ENCODE data around the gene ZDHHC19.
"Not testable (repeated sequence)": the region's sequence is repeated elsewhere in the genome, so short reads cannot be mapped to it uniquely, and the experiment has no call there.

Gene ZDHHC19

GRCh38 chr3:196165850-196166249 lies 45.4 kb downstream of the ZDHHC19 start:
- TF ChIP-seq, protein P1, sequence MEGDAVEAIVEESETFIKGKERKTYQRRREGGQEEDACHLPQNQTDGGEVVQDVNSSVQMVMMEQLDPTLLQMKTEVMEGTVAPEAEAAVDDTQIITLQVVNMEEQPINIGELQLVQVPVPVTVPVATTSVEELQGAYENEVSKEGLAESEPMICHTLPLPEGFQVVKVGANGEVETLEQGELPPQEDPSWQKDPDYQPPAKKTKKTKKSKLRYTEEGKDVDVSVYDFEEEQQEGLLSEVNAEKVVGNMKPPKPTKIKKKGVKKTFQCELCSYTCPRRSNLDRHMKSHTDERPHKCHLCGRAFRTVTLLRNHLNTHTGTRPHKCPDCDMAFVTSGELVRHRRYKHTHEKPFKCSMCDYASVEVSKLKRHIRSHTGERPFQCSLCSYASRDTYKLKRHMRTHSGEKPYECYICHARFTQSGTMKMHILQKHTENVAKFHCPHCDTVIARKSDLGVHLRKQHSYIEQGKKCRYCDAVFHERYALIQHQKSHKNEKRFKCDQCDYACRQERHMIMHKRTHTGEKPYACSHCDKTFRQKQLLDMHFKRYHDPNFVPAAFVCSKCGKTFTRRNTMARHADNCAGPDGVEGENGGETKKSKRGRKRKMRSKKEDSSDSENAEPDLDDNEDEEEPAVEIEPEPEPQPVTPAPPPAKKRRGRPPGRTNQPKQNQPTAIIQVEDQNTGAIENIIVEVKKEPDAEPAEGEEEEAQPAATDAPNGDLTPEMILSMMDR (IDR thresholded peaks at IDR 0.05; ENCODE audit: insufficient read depth, low read depth, low read length, missing control alignments) = no peak
- no peak for DNase-seq (ENCODE audit: low read depth)
- no peak overlapping the region for H3K4me3 ChIP-seq (ENCODE audit: low read depth, low read length)

GRCh38 chr3:196165006-196165575 lies 46.1 kb downstream of the ZDHHC19 start:
- not testable (repeated sequence) for DNase-seq (ENCODE audit: low read depth); H3K4me3 ChIP-seq (ENCODE audit: low read depth, low read length)

DNA sequence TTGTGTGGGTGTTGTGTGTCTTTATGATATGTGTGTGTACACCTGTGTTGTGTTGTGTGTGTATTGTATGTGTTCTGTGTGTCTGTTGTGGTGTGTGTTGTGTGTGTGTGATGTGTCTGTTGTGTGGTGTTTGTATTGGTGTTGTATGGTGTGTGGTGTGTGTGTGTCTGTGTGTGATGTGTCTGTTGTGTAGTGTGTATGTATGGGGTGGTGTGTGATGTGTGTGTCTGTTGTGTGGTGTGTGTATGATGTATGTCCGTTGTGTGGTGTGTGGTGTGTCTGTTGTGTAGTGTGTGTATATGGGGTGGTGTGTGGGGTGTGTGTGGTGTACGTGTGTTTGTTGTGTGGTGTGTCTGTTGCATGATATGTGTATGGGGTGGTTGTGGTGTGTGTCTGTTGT lies 46.6 kb downstream of the ZDHHC19 start:
- no peak overlapping the region for H3K4me3 ChIP-seq (ENCODE audit: low read depth, low read length)
- TF ChIP-seq, protein P1 (IDR thresholded peaks at IDR 0.05; ENCODE audit: insufficient read depth, low read depth, low read length, missing control alignments) = no peak
- no peak for DNase-seq (ENCODE audit: low read depth)

- no peak for DNase-seq (ENCODE audit: low read depth)
- no peak overlapping the region for H3K4me3 ChIP-seq (ENCODE audit: low read depth, low read length)
- TF ChIP-seq, protein P1 (IDR thresholded peaks at IDR 0.05; ENCODE audit: insufficient read depth, low read depth, low read length, missing control alignments) = no peak
These were observed 47.3 kb downstream of the ZDHHC19 start for GRCh38 chr3:196163666-196164493.

GRCh38 chr3:196163212-196163611 lies 48.0 kb downstream of the ZDHHC19 start:
- TF ChIP-seq, protein P1 (IDR thresholded peaks at IDR 0.05; ENCODE audit: insufficient read depth, low read depth, low read length, missing control alignments) = no peak
- H3K4me3 ChIP-seq (ENCODE audit: low read depth, low read length) = no peak overlapping the region

DNA sequence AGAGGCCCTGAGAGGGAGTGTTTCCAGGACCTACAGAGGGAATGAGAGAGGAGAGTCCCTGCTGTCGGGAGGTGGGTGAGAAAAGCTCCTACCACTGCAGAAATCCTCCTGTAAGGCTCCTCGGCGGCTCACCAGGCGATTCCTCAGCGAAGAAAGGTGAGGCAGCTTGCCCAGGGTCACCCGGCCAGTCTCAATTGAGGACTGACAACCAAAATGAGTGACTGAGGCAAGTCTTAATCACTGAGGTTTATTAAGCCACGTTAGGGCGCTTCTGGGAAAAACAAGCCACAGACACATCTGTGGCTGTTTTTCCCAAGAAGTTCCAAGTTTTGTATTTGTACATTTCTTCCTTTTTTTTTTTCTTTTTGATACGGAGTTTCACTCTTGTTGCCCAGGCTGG lies 48.5 kb downstream of the ZDHHC19 start:
- no peak for DNase-seq (ENCODE audit: low read depth)
- no peak overlapping the region for H3K4me3 ChIP-seq (ENCODE audit: low read depth, low read length)
- TF ChIP-seq, protein P1 (IDR thresholded peaks at IDR 0.05; ENCODE audit: insufficient read depth, low read depth, low read length, missing control alignments) = no peak

More at GRCh38 chr3:196163212-196163611, 48.0 kb downstream of the ZDHHC19 start:
- no peak for DNase-seq (ENCODE audit: low read depth)

DNA sequence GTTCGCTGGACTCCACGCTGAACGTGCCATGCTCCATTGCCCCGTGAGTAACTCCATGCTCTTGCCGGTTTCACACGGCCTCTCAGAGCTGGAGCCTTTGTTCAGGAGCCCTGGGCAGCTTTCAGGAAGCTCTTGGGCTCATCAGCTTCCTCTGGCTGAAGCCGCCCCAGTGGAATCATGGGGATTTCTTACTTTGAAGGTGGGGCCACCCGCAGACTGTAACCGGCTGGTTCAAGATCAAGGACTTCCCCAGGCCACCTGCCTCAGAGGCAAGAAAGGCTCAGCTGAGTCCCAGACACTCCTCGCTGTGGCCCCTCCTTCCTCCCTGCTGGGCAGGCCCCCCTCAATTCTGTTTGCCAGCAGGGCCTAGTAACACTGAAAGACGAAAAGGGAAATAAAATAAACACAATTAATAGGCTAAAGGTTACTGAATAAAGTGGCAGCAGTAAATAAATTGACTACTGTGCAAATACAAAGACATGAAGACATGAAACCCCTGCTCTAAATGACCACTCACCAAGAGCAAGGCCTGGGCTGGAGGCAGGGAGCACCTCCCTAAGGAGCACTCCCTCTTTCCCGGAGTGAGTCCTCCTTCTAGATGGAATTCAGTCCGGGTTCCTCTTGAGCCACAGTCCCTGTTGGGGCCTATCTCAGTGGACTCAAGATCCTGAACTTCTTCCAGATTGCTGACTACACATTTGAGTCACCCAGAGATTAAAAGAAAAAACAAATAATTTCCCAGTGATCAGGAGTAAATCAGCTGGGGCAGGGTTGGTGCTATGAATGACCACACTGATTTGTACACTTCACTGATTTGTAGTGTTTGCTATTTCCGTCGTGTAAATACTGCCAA lies 51.0 kb downstream of the ZDHHC19 start:
- TF ChIP-seq, protein P1 (IDR thresholded peaks at IDR 0.05; ENCODE audit: insufficient read depth, low read depth, low read length, missing control alignments) = no peak
- peak; percentile 94 for DNase-seq (ENCODE audit: low read depth)
- H3K4me3 ChIP-seq (ENCODE audit: low read depth, low read length) = no peak overlapping the region

All from GM12865 (cell line).